ENCODE results near the gene MTHFSD.

- TF ChIP-seq CTCF (IDR thresholded peaks at IDR 0.05; ENCODE audit: poor library complexity, severe bottlenecking) (no peak), REST (IDR thresholded peaks at IDR 0.05; ENCODE audit: borderline replicate concordance) (no peak), EZH2 (IDR thresholded peaks at IDR 0.05; ENCODE audit: borderline replicate concordance, insufficient read depth, low read length, poor library complexity, severe bottlenecking) (no peak), POLR2AphosphoS5 (IDR thresholded peaks at IDR 0.05) (no peak), EP300 (conservative IDR thresholded peaks at IDR 0.05; ENCODE audit: poor library complexity, severe bottlenecking) (no peak), RAD21 (conservative IDR thresholded peaks at IDR 0.05) (no peak), TAF1 (IDR thresholded peaks at IDR 0.05; ENCODE audit: low read depth) (no peak), MXI1 (conservative IDR thresholded peaks at IDR 0.05; ENCODE audit: poor library complexity, severe bottlenecking) (no peak), SMC3 (conservative IDR thresholded peaks at IDR 0.05; ENCODE audit: poor library complexity) (no peak)
Observed at GRCh38 chr16:86480444-86480843, 74.6 kb downstream of the MTHFSD start.
